Stomach (tissue), 4 donors: ENCODE results near the gene ZNF625.

Source experiments
- CTCF ChIP-seq, 7 experiments: fragments of 450-650 bp in 4 of 7; fragments of 200-600 bp in 3 of 7; sonication (generic) in 3 of 7; IDR thresholded peaks; one replicate each; pipeline ENCODE4 v1.5.1; 2016 to 2019; ENCODE audit warnings: antibody characterized with exemption in 7 of 7, control low read depth in 2 of 7, mild to moderate bottlenecking in 1 of 7
- EP300 ChIP-seq: sonication (generic); formaldehyde crosslinking; IDR thresholded peaks from one replicate; pipeline ENCODE4 v1.6.1; 2017; ENCODE audit warnings: antibody characterized with exemption
- POLR2A ChIP-seq, 4 donors: fragments of 450-650 bp; IDR thresholded peaks; one replicate each; pipeline ENCODE4 v1.6.1; 2016; ENCODE audit warnings: antibody characterized with exemption in 4 of 4, control low read depth in 2 of 4, mild to moderate bottlenecking in 1 of 4, moderate library complexity in 1 of 4
- POLR2AphosphoS5 ChIP-seq, 3 donors: sonication (generic); formaldehyde crosslinking; IDR thresholded peaks; one replicate each; pipeline ENCODE4 v1.6.1; 2016; ENCODE audit warnings: antibody characterized with exemption in 3 of 3

- TF ChIP-seq POLR2A (IDR thresholded peaks at IDR 0.05) (no peak), CTCF (IDR thresholded peaks at IDR 0.05) (no peak), POLR2AphosphoS5 (IDR thresholded peaks at IDR 0.05) (no peak), EP300 (no peak)
Measured at GRCh38 chr19:12159773-12160414, 3.4 kb upstream of the ZNF625 start.
